Uterus (tissue), 4 donors: ENCODE data around the gene CIAO2B. TPM values are rescaled to one million over a fixed set of nuclear protein-coding genes. Genes with fewer than 3 reads are reported as not detected.
"Not testable (repeated sequence)": the region's sequence is repeated elsewhere in the genome, so short reads cannot be mapped to it uniquely, and the experiment has no call there.

Source experiments
- DNase-seq, 2 donors: peaks; one replicate each; pipeline ENCODE4 v3.0.0-alpha.2; 2019 to 2020
- H3K27ac ChIP-seq, 2 donors: fragments of 200-600 bp; sonication (generic); 1 replicate in 1 of 2; 2 replicates in 1 of 2; pipeline ENCODE4 v1.5.1; 2016 to 2018
- H3K27me3 ChIP-seq, 2 donors: fragments of 200-600 bp; sonication (generic); one replicate each; pipeline ENCODE4 v1.5.1; 2018 to 2019; ENCODE audit warnings: control low read depth in 1 of 2
- H3K36me3 ChIP-seq, 2 donors: fragments of 200-600 bp; sonication (generic); one replicate each; pipeline ENCODE4 v1.5.1; 2019; ENCODE audit warnings: control low read depth in 1 of 2
- H3K4me1 ChIP-seq, 2 donors: fragments of 200-600 bp; sonication (generic); one replicate each; pipeline ENCODE4 v1.5.1; 2018 to 2019; ENCODE audit warnings: control low read depth in 1 of 2
- H3K4me3 ChIP-seq, 2 donors: fragments of 200-600 bp; sonication (generic); 1 replicate in 1 of 2; 2 replicates in 1 of 2; pipeline ENCODE4 v1.5.1; 2018 to 2019; ENCODE audit warnings: mild to moderate bottlenecking in 1 of 2
- H3K9me3 ChIP-seq, 2 donors: fragments of 200-600 bp; sonication (generic); one replicate each; pipeline ENCODE4 v1.5.1; 2019; ENCODE audit warnings: control low read depth in 1 of 2
- CTCF ChIP-seq, 4 experiments: fragments of 200-600 bp in 2 of 4; fragments of 450-650 bp in 2 of 4; sonication (generic) in 2 of 4; IDR thresholded peaks; one replicate each; pipeline ENCODE4 v1.5.1; 2016 to 2019; ENCODE audit warnings: antibody characterized with exemption in 4 of 4, mild to moderate bottlenecking in 2 of 4, moderate library complexity in 1 of 4
- POLR2A ChIP-seq, 2 donors: fragments of 450-650 bp; IDR thresholded peaks; one replicate each; pipeline ENCODE4 v1.6.1; 2016; ENCODE audit warnings: antibody characterized with exemption in 2 of 2, mild to moderate bottlenecking in 1 of 2, moderate library complexity in 1 of 2
- intact Hi-C: fragments of 100-400 bp; cut with DNase I; formaldehyde crosslinking; loops from one replicate; pipeline ENCODE4 v1.15.1; 2023; ENCODE audit warnings: low total_unique reads
- total RNA-seq, 4 donors: library from RNA; depleted of rRNA in 3 of 4; stranded (reverse); fragments of >200 nt in 3 of 4; gene quantifications; one replicate each; pipeline versions ENCODE4 v1.1.0 to v1.2.4, GENCODE V29; 2014 to 2023
- donor health status: DM: yes; HTN: yes; CAD: no.

The CIAO2B gene
- total RNA-seq, 4 donors from 2014 or later = 15.9 to 76.8 (median 74.2) TPM

- H3K9me3 ChIP-seq = no peaks in the 10 kb centered on the region
- intact Hi-C loops = no loop called here
- H3K27me3 ChIP-seq = no peaks in the 10 kb centered on the region
- TF ChIP-seq CTCF (IDR thresholded peaks at IDR 0.05) = peak in 1 of 4 experiments; percentile 15
- TF ChIP-seq POLR2A (IDR thresholded peaks at IDR 0.05) = no peak
- H3K4me3 ChIP-seq = no peak overlapping the region
- H3K27ac ChIP-seq = peak overlapping the region; percentile 83 to 90
- no peak for DNase-seq
- H3K4me1 ChIP-seq = peaks cover 4 to 7% of the 10 kb centered on the region in 2 donors
- H3K36me3 ChIP-seq = no peaks in the 10 kb centered on the region
Measured at GRCh38 chr16:66899310-66899944, 34.8 kb downstream of the CIAO2B start.

- DNase-seq = no peak
- Histone ChIP-seq H3K4me1 (peaks cover 4 to 7% of the 10 kb centered on the region in 2 donors), H3K27me3 (no peaks in the 10 kb centered on the region), H3K9me3 (no peaks in the 10 kb centered on the region), H3K27ac (peak overlapping the region; percentile 83 to 90), H3K36me3 (no peaks in the 10 kb centered on the region), H3K4me3 (no peak overlapping the region)
- intact Hi-C loops = no loop called here
- TF ChIP-seq CTCF (IDR thresholded peaks at IDR 0.05) (no peak), POLR2A (IDR thresholded peaks at IDR 0.05) (no peak)
Measured at GRCh38 chr16:66898933-66899309, 35.3 kb downstream of the CIAO2B start.

GRCh38 chr16:66898207-66898606 lies 36.0 kb downstream of the CIAO2B start:
- Histone ChIP-seq H3K36me3 (no peaks in the 10 kb centered on the region), H3K4me1 (peaks cover 4 to 7% of the 10 kb centered on the region in 2 donors), H3K4me3 (no peak overlapping the region), H3K27ac (peak overlapping the region; percentile 83 to 90), H3K27me3 (no peaks in the 10 kb centered on the region), H3K9me3 (no peaks in the 10 kb centered on the region)
- intact Hi-C loops = no loop called here
- TF ChIP-seq POLR2A (IDR thresholded peaks at IDR 0.05) = no peak
- TF ChIP-seq CTCF (IDR thresholded peaks at IDR 0.05) = no peak
- DNase-seq = no peak

- H3K4me3 ChIP-seq, H3K9me3 ChIP-seq, H3K36me3 ChIP-seq, H3K27ac ChIP-seq, intact Hi-C loops, DNase-seq, H3K27me3 ChIP-seq, H3K4me1 ChIP-seq: not testable (repeated sequence)
Measured at GRCh38 chr16:66896682-66897081, 37.5 kb downstream of the CIAO2B start.

- intact Hi-C loops = no loop called here
- H3K9me3 ChIP-seq = no peaks in the 10 kb centered on the region
- TF ChIP-seq CTCF (IDR thresholded peaks at IDR 0.05) (no peak), POLR2A (IDR thresholded peaks at IDR 0.05) (no peak)
- no peak for DNase-seq
- H3K4me3 ChIP-seq = no peak overlapping the region
- H3K27me3 ChIP-seq = no peaks in the 10 kb centered on the region
- peaks cover 4 to 7% of the 10 kb centered on the region in 2 donors for H3K4me1 ChIP-seq
- H3K27ac ChIP-seq = no peak overlapping the region
- H3K36me3 ChIP-seq = no peaks in the 10 kb centered on the region
Measured at GRCh38 chr16:66895999-66896398, 38.2 kb downstream of the CIAO2B start.

- Histone ChIP-seq H3K9me3 (no peaks in the 10 kb centered on the region), H3K27me3 (no peaks in the 10 kb centered on the region), H3K27ac (no peak overlapping the region), H3K4me3 (no peak overlapping the region), H3K36me3 (no peaks in the 10 kb centered on the region), H3K4me1 (peaks cover 4 to 7% of the 10 kb centered on the region in 2 donors)
- DNase-seq = no peak
- TF ChIP-seq POLR2A (IDR thresholded peaks at IDR 0.05) (no peak), CTCF (IDR thresholded peaks at IDR 0.05) (no peak)
- intact Hi-C loops = no loop called here
Measured at GRCh38 chr16:66895689-66895979, 38.6 kb downstream of the CIAO2B start.
